Fibroblast of lung (primary cell): ENCODE results near the gene CFLAR. TPM values are rescaled to one million over a fixed set of nuclear protein-coding genes. Genes with fewer than 3 reads are reported as not detected.

Source experiments
- DNase-seq, 2 donors: peaks; one replicate each; pipeline versions ENCODE4 v3.0.0 to v3.0.0-alpha.2; 2010; ENCODE audit warnings: low read depth in 2 of 2
- H2AFZ ChIP-seq: 2 replicates; pipeline ENCODE4 v1.5.1; 2012; ENCODE audit warnings: low read length, control low read depth, inconsistent platforms
- H3K27ac ChIP-seq: 2 replicates; pipeline ENCODE4 v1.5.1; 2011; ENCODE audit warnings: low read length, control low read depth; ENCODE audit not compliant: insufficient read depth
- H3K27me3 ChIP-seq: 2 replicates; pipeline ENCODE4 v1.5.1; 2011; ENCODE audit warnings: mild to moderate bottlenecking, low read length; ENCODE audit not compliant: control insufficient read depth, insufficient read depth
- H3K36me3 ChIP-seq: 2 replicates; pipeline ENCODE4 v1.5.1; 2011; ENCODE audit warnings: low read length; ENCODE audit not compliant: control insufficient read depth, insufficient read depth
- H3K4me1 ChIP-seq: 2 replicates; pipeline ENCODE4 v1.5.1; 2011; ENCODE audit warnings: low read length; ENCODE audit not compliant: control insufficient read depth, insufficient read depth; ENCODE audit errors: extremely low read depth
- H3K4me2 ChIP-seq: 2 replicates; pipeline ENCODE4 v1.5.1; 2011; ENCODE audit warnings: low read length, control low read depth; ENCODE audit not compliant: insufficient read depth; ENCODE audit errors: extremely low read depth
- H3K4me3 ChIP-seq, 4 experiments: fragments of 200-600 bp in 1 of 4; sonication (generic) in 1 of 4; replicated peaks in 1 of 4; 2 replicates each; pipeline ENCODE4 v1.5.1; 2011 to 2016; ENCODE audit warnings: low read length in 4 of 4, low read depth in 3 of 4, mild to moderate bottlenecking in 3 of 4, control low read depth in 2 of 4, inconsistent platforms in 1 of 4, mixed read lengths in 1 of 4; ENCODE audit not compliant: insufficient read depth in 1 of 4; ENCODE audit errors: control extremely low read depth in 1 of 4
- H3K79me2 ChIP-seq: 2 replicates; pipeline ENCODE4 v1.5.1; 2012; ENCODE audit warnings: mild to moderate bottlenecking, low read length, inconsistent platforms; ENCODE audit not compliant: control insufficient read depth, insufficient read depth
- H3K9ac ChIP-seq: 2 replicates; pipeline ENCODE4 v1.5.1; 2011; ENCODE audit warnings: mild to moderate bottlenecking, low read length, control low read depth; ENCODE audit not compliant: insufficient read depth
- H3K9me3 ChIP-seq: 2 replicates; pipeline ENCODE4 v1.5.1; 2012; ENCODE audit warnings: low read depth, low read length; ENCODE audit not compliant: control insufficient read depth, insufficient read depth
- H4K20me1 ChIP-seq: 2 replicates; pipeline ENCODE4 v1.5.1; 2011; ENCODE audit warnings: low read length; ENCODE audit not compliant: control insufficient read depth, insufficient read depth; ENCODE audit errors: extremely low read depth
- CTCF ChIP-seq, 2 donors: IDR thresholded peaks in 1 of 2; conservative IDR thresholded peaks in 1 of 2; 1 replicate in 1 of 2; 2 replicates in 1 of 2; pipeline ENCODE4 v1.5.1; 2011 to 2012; ENCODE audit warnings: low read length in 2 of 2, control low read depth in 1 of 2, inconsistent platforms in 1 of 2, low read depth in 1 of 2, mild to moderate bottlenecking in 1 of 2
- EZH2 ChIP-seq: IDR thresholded peaks from 2 replicates; pipeline ENCODE4 v1.5.1; 2012; ENCODE audit warnings: low read length, control low read depth, mild to moderate bottlenecking; ENCODE audit errors: missing control alignments
- polyA plus RNA-seq, 2 donors: library from polyadenylated mRNA; depleted of rRNA in 1 of 2; stranded (reverse) in 1 of 2; unstranded in 1 of 2; fragments of >200 nt; gene quantifications; 2 replicates each; pipeline ENCODE4 v1.2.1, GENCODE V29; 2011 to 2012; ENCODE audit warnings: missing spikeins in 1 of 2
- total RNA-seq: library from RNA; depleted of rRNA; stranded (reverse); fragments of >200 nt; gene quantifications from 2 replicates; pipeline ENCODE4 v1.2.1, GENCODE V29; 2014

The CFLAR gene
- total and polyA plus RNA-seq, 2 donors (not counting 1 experiment from before 2014, with no cell fraction given): 39.3 to 80.4 TPM

GRCh38 chr2:201171259-201171814 is 55.4 kb downstream of the CFLAR start:
- H2AFZ ChIP-seq: no peak overlapping the region
- H3K4me1 ChIP-seq: no peaks in the 10 kb centered on the region
- no peak overlapping the region for H3K9ac ChIP-seq
- no peak overlapping the region for H3K27ac ChIP-seq
- no peaks in the 10 kb centered on the region for H3K9me3 ChIP-seq
- H3K36me3 ChIP-seq: no peaks in the 10 kb centered on the region
- DNase-seq: no peak
- H3K4me2 ChIP-seq: no peak overlapping the region
- no peaks in the 10 kb centered on the region for H3K79me2 ChIP-seq
- no peak overlapping the region for H3K4me3 ChIP-seq
- no peaks in the 10 kb centered on the region for H3K27me3 ChIP-seq
- TF ChIP-seq EZH2 (no peak), CTCF (conservative IDR thresholded peaks at IDR 0.05 in 1 of 2, IDR thresholded peaks at IDR 0.05 in 1 of 2; ENCODE audit: low read depth in 1 of 2, low read length in 2 of 2) (no peak)
- no peaks in the 10 kb centered on the region for H4K20me1 ChIP-seq

- Histone ChIP-seq H2AFZ (no peak overlapping the region), H3K4me1 (no peaks in the 10 kb centered on the region), H3K79me2 (no peaks in the 10 kb centered on the region), H3K9me3 (no peaks in the 10 kb centered on the region), H3K4me2 (no peak overlapping the region), H3K9ac (no peak overlapping the region), H3K4me3 (no peak overlapping the region), H4K20me1 (no peaks in the 10 kb centered on the region), H3K27ac (no peak overlapping the region), H3K36me3 (no peaks in the 10 kb centered on the region), H3K27me3 (no peaks in the 10 kb centered on the region)
- DNase-seq: no peak
- TF ChIP-seq EZH2 (no peak), CTCF (conservative IDR thresholded peaks at IDR 0.05 in 1 of 2, IDR thresholded peaks at IDR 0.05 in 1 of 2; ENCODE audit: low read depth in 1 of 2, low read length in 2 of 2) (no peak)
Measured at GRCh38 chr2:201172279-201172678, 56.3 kb downstream of the CFLAR start.

GRCh38 chr2:201174687-201175086 is 58.7 kb downstream of the CFLAR start:
- TF ChIP-seq EZH2: no peak
- TF ChIP-seq CTCF (conservative IDR thresholded peaks at IDR 0.05 in 1 of 2, IDR thresholded peaks at IDR 0.05 in 1 of 2; ENCODE audit: low read depth in 1 of 2, low read length in 2 of 2): no peak
- Histone ChIP-seq H3K4me3 (no peak overlapping the region), H2AFZ (no peak overlapping the region), H3K9ac (no peak overlapping the region), H3K27ac (no peak overlapping the region), H3K4me1 (no peaks in the 10 kb centered on the region), H3K79me2 (no peaks in the 10 kb centered on the region), H3K27me3 (no peaks in the 10 kb centered on the region), H4K20me1 (no peaks in the 10 kb centered on the region), H3K4me2 (no peak overlapping the region), H3K9me3 (no peaks in the 10 kb centered on the region), H3K36me3 (no peaks in the 10 kb centered on the region)
- DNase-seq: no peak
